Neural cell (in vitro differentiated cells): Measurements from ENCODE around the gene ESYT3. TPM values are rescaled to one million over a fixed set of nuclear protein-coding genes. Genes with fewer than 3 reads are reported as not detected.

Experiments used
- H2AFZ ChIP-seq: fragments of 200-600, 300-800 bp; sonication (generic), shearing (Covaris generic); 2 replicates; pipeline ENCODE4 v1.6.0; 2014; ENCODE audit warnings: low read depth, mild to moderate bottlenecking, antibody characterized with exemption, low read length, moderate library complexity
- H3F3A ChIP-seq: fragments of 200-600 bp; shearing (Covaris generic); 2 replicates; pipeline ENCODE4 v1.6.1; 2016; ENCODE audit warnings: mild to moderate bottlenecking, moderate library complexity, mixed read lengths, antibody characterized with exemption, low read length; ENCODE audit not compliant: insufficient read depth, poor library complexity, severe bottlenecking
- H3K27ac ChIP-seq: fragments of 200-600, 300-800 bp; sonication (generic), shearing (Covaris generic); 2 replicates; pipeline ENCODE4 v1.5.1; 2014; ENCODE audit warnings: mild to moderate bottlenecking, low read length, moderate library complexity
- H3K27me3 ChIP-seq: fragments of 300-800, 200-600 bp; sonication (generic), shearing (Covaris generic); 2 replicates; pipeline ENCODE4 v1.6.0; 2014; ENCODE audit warnings: mild to moderate bottlenecking, low read depth, low read length, moderate library complexity; ENCODE audit not compliant: insufficient read depth
- H3K36me3 ChIP-seq: fragments of 300-800, 200-600 bp; sonication (generic), shearing (Covaris generic); 2 replicates; pipeline ENCODE4 v1.5.1; 2014; ENCODE audit warnings: mild to moderate bottlenecking, antibody characterized with exemption, low read length, moderate library complexity; ENCODE audit not compliant: insufficient read depth
- H3K4me2 ChIP-seq: fragments of 300-800, 200-600 bp; sonication (generic), shearing (Covaris generic); 2 replicates; pipeline ENCODE4 v1.6.0; 2014; ENCODE audit warnings: mild to moderate bottlenecking, low read length
- H3K4me3 ChIP-seq: fragments of 300-800, 200-600 bp; sonication (generic), shearing (Covaris generic); 2 replicates; pipeline ENCODE4 v1.5.1; 2014; ENCODE audit warnings: mild to moderate bottlenecking, low read length, moderate library complexity
- H3K79me2 ChIP-seq: fragments of 200-600 bp; shearing (Covaris generic); replicated peaks from 2 replicates; pipeline ENCODE4 v1.6.0; 2014; ENCODE audit warnings: mild to moderate bottlenecking, low read length, moderate library complexity; ENCODE audit not compliant: insufficient read depth
- H3K9ac ChIP-seq: fragments of 300-800, 200-600 bp; sonication (generic), shearing (Covaris generic); 2 replicates; pipeline ENCODE4 v1.6.1; 2016; ENCODE audit warnings: mild to moderate bottlenecking, low read length, mixed read lengths
- H3K9me2 ChIP-seq: fragments of 200-600 bp; shearing (Covaris generic); 2 replicates; pipeline ENCODE4 v1.6.1; 2016; ENCODE audit warnings: mild to moderate bottlenecking, low read length, mixed read lengths; ENCODE audit not compliant: insufficient read depth
- H3K9me3 ChIP-seq: fragments of 200-600, 300-800 bp; sonication (generic), shearing (Covaris generic); 2 replicates; pipeline ENCODE4 v1.6.1; 2016; ENCODE audit warnings: mild to moderate bottlenecking, mixed run types, low read length, moderate library complexity, mixed read lengths
- H4K20me1 ChIP-seq: fragments of 200-600 bp; shearing (Covaris generic); 2 replicates; pipeline ENCODE4 v1.6.1; 2016; ENCODE audit warnings: mild to moderate bottlenecking, mixed run types; ENCODE audit not compliant: insufficient read depth
- EP300 ChIP-seq: fragments of 450-650 bp; conservative IDR thresholded peaks from 2 replicates; pipeline ENCODE4 v1.6.1; 2014; ENCODE audit warnings: antibody characterized with exemption, mild to moderate bottlenecking, moderate library complexity; ENCODE audit not compliant: poor library complexity, severe bottlenecking
- EZH2 ChIP-seq: fragments of 200-600, 300-800 bp; shearing (Covaris generic), sonication (generic); IDR thresholded peaks from 2 replicates; pipeline ENCODE4 v1.6.1; 2014; ENCODE audit warnings: antibody characterized with exemption, low read length, borderline replicate concordance, mild to moderate bottlenecking; ENCODE audit not compliant: insufficient read depth, poor library complexity, severe bottlenecking
- MXI1 ChIP-seq: fragments of 450-650 bp; conservative IDR thresholded peaks from 2 replicates; pipeline ENCODE4 v1.6.1; 2014; ENCODE audit warnings: antibody characterized with exemption, mild to moderate bottlenecking; ENCODE audit not compliant: poor library complexity, severe bottlenecking
- POLR2AphosphoS5 ChIP-seq: IDR thresholded peaks from 2 replicates; pipeline ENCODE4 v1.6.1; 2012
- RAD21 ChIP-seq: fragments of 450-650 bp; conservative IDR thresholded peaks from 2 replicates; pipeline ENCODE4 v1.6.1; 2014; ENCODE audit warnings: antibody characterized with exemption, mild to moderate bottlenecking, moderate library complexity
- SMC3 ChIP-seq: fragments of 450-650 bp; conservative IDR thresholded peaks from 2 replicates; pipeline ENCODE4 v1.6.1; 2014; ENCODE audit warnings: antibody characterized with exemption, mild to moderate bottlenecking, moderate library complexity; ENCODE audit not compliant: poor library complexity
- TAF1 ChIP-seq: IDR thresholded peaks from 2 replicates; pipeline ENCODE4 v1.6.1; 2012; ENCODE audit warnings: low read depth
- polyA plus RNA-seq: library from polyadenylated mRNA; depleted of rRNA; stranded (reverse); fragments of >200 nt; gene quantifications from 2 replicates; pipeline ENCODE4 v1.2.3, GENCODE V29; 2014
- TF ChIP-seq, protein P1 (sequence below): fragments of 450-650 bp; IDR thresholded peaks from 2 replicates; pipeline ENCODE4 v1.5.1; 2014; ENCODE audit warnings: antibody characterized with exemption, mild to moderate bottlenecking, moderate library complexity; ENCODE audit not compliant: poor library complexity, severe bottlenecking
- TF ChIP-seq, protein P2 (sequence below): IDR thresholded peaks from 2 replicates; pipeline ENCODE4 v1.6.1; 2012; ENCODE audit warnings: borderline replicate concordance

Gene ESYT3
- polyA plus RNA-seq, 1 donor from 2014 or later = 0.33 TPM

DNA sequence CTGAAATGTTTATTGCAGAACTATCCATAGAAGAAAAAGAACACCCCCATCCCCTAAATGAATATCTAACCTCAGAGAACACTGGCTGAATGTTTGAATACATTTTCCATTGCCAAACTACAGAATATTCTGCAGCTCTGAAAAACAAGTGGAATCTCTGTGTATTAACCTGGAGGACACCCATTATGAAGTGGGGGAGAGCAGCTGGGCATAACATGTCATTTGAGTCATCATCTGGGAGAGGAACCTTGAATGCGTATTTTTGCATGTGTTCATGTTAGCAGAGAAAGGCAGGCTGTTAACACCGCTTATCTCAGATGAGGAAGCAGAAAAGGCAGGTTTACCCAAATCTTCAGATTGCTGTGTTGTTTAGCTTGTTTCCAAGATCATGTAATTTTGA lies 31.5 kb downstream of the ESYT3 start:
- Histone ChIP-seq H3K27ac (no peak overlapping the region), H3K36me3 (no peaks in the 10 kb centered on the region), H3F3A (no peaks in the 10 kb centered on the region), H3K4me2 (no peak overlapping the region), H3K27me3 (no peaks in the 10 kb centered on the region), H3K9me3 (no peaks in the 10 kb centered on the region), H4K20me1 (no peaks in the 10 kb centered on the region), H3K9ac (no peak overlapping the region), H3K79me2 (no peaks in the 10 kb centered on the region), H3K4me3 (no peak overlapping the region), H2AFZ (no peak overlapping the region), H3K9me2 (no peaks in the 10 kb centered on the region)
- no peak for TF ChIP-seq MXI1
- TF ChIP-seq EZH2 = no peak
- TF ChIP-seq SMC3 = no peak
- no peak for TF ChIP-seq RAD21
- TF ChIP-seq, protein P1, sequence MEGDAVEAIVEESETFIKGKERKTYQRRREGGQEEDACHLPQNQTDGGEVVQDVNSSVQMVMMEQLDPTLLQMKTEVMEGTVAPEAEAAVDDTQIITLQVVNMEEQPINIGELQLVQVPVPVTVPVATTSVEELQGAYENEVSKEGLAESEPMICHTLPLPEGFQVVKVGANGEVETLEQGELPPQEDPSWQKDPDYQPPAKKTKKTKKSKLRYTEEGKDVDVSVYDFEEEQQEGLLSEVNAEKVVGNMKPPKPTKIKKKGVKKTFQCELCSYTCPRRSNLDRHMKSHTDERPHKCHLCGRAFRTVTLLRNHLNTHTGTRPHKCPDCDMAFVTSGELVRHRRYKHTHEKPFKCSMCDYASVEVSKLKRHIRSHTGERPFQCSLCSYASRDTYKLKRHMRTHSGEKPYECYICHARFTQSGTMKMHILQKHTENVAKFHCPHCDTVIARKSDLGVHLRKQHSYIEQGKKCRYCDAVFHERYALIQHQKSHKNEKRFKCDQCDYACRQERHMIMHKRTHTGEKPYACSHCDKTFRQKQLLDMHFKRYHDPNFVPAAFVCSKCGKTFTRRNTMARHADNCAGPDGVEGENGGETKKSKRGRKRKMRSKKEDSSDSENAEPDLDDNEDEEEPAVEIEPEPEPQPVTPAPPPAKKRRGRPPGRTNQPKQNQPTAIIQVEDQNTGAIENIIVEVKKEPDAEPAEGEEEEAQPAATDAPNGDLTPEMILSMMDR = no peak
- TF ChIP-seq TAF1 = no peak
- TF ChIP-seq, protein P2, sequence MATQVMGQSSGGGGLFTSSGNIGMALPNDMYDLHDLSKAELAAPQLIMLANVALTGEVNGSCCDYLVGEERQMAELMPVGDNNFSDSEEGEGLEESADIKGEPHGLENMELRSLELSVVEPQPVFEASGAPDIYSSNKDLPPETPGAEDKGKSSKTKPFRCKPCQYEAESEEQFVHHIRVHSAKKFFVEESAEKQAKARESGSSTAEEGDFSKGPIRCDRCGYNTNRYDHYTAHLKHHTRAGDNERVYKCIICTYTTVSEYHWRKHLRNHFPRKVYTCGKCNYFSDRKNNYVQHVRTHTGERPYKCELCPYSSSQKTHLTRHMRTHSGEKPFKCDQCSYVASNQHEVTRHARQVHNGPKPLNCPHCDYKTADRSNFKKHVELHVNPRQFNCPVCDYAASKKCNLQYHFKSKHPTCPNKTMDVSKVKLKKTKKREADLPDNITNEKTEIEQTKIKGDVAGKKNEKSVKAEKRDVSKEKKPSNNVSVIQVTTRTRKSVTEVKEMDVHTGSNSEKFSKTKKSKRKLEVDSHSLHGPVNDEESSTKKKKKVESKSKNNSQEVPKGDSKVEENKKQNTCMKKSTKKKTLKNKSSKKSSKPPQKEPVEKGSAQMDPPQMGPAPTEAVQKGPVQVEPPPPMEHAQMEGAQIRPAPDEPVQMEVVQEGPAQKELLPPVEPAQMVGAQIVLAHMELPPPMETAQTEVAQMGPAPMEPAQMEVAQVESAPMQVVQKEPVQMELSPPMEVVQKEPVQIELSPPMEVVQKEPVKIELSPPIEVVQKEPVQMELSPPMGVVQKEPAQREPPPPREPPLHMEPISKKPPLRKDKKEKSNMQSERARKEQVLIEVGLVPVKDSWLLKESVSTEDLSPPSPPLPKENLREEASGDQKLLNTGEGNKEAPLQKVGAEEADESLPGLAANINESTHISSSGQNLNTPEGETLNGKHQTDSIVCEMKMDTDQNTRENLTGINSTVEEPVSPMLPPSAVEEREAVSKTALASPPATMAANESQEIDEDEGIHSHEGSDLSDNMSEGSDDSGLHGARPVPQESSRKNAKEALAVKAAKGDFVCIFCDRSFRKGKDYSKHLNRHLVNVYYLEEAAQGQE = no peak
- no peak for TF ChIP-seq POLR2AphosphoS5
- TF ChIP-seq EP300 = no peak

GRCh38 chr3:138467931-138468330 lies 33.5 kb downstream of the ESYT3 start:
- Histone ChIP-seq H3K9me3 (no peaks in the 10 kb centered on the region), H4K20me1 (no peaks in the 10 kb centered on the region), H3K4me3 (no peak overlapping the region), H3K9me2 (no peaks in the 10 kb centered on the region), H3F3A (no peaks in the 10 kb centered on the region), H3K27me3 (no peaks in the 10 kb centered on the region), H3K27ac (no peak overlapping the region), H3K79me2 (no peaks in the 10 kb centered on the region), H3K9ac (no peak overlapping the region), H2AFZ (no peak overlapping the region), H3K36me3 (no peaks in the 10 kb centered on the region), H3K4me2 (no peak overlapping the region)
- TF ChIP-seq, protein P2 = no peak
- TF ChIP-seq RAD21 (no peak), SMC3 (no peak), EP300 (no peak), EZH2 (no peak), MXI1 (no peak), POLR2AphosphoS5 (no peak), TAF1 (no peak)
- TF ChIP-seq, protein P1 = no peak
